ENCODE results near the gene PRKAR2A.
"Not testable (repeated sequence)": the region's sequence is repeated elsewhere in the genome, so short reads cannot be mapped to it uniquely, and the experiment has no call there.

PRKAR2A gene

GRCh38 chr3:48735075-48735767 is 112.5 kb downstream of the PRKAR2A start:
- ATAC-seq, result not testable (repeated sequence)

GRCh38 chr3:48734541-48734940 is 113.1 kb downstream of the PRKAR2A start:
- ATAC-seq, result not testable (repeated sequence)

GRCh38 chr3:48733752-48734518 is 113.7 kb downstream of the PRKAR2A start:
- not testable (repeated sequence) for ATAC-seq

- ATAC-seq, result no peak
- TF ChIP-seq ZNF70 (CRISPR knock-in tag; IDR thresholded peaks at IDR 0.05), result no peak
- no peak for TF ChIP-seq GLIS3 (CRISPR knock-in tag; IDR thresholded peaks at IDR 0.05)
- TF ChIP-seq SNAI2 (CRISPR knock-in tag; IDR thresholded peaks at IDR 0.05), result no peak
- no peak for TF ChIP-seq ARNTL (CRISPR knock-in tag; IDR thresholded peaks at IDR 0.05; ENCODE audit: borderline replicate concordance, low read depth)
- no peak for TF ChIP-seq TOX (CRISPR knock-in tag; IDR thresholded peaks at IDR 0.05; ENCODE audit: borderline replicate concordance)
- TF ChIP-seq CSDC2 (CRISPR knock-in tag; IDR thresholded peaks at IDR 0.05), result no peak
- TF ChIP-seq PATZ1 (CRISPR knock-in tag; IDR thresholded peaks at IDR 0.05; ENCODE audit: borderline replicate concordance), result no peak
- no peak for TF ChIP-seq ISL1 (CRISPR knock-in tag; IDR thresholded peaks at IDR 0.05)
- TF ChIP-seq ESRRG (CRISPR knock-in tag; IDR thresholded peaks at IDR 0.05), result no peak
- no peak for TF ChIP-seq BACH2 (CRISPR knock-in tag; IDR thresholded peaks at IDR 0.05; ENCODE audit: borderline replicate concordance)
- no peak for TF ChIP-seq CSRNP3 (CRISPR knock-in tag; IDR thresholded peaks at IDR 0.05)
These were observed 120.2 kb downstream of the PRKAR2A start for GRCh38 chr3:48727511-48727910.

GRCh38 chr3:48725185-48725855 is 122.4 kb downstream of the PRKAR2A start:
- ATAC-seq, result not testable (repeated sequence)

GRCh38 chr3:48723725-48724124 is 123.9 kb downstream of the PRKAR2A start:
- ATAC-seq, result no peak
- TF ChIP-seq SNAI2 (CRISPR knock-in tag; IDR thresholded peaks at IDR 0.05) (no peak), ZFP3 (CRISPR knock-in tag; IDR thresholded peaks at IDR 0.05) (no peak), PPARA (CRISPR knock-in tag; IDR thresholded peaks at IDR 0.05; ENCODE audit: borderline replicate concordance) (no peak), ZNF8 (CRISPR knock-in tag; IDR thresholded peaks at IDR 0.05) (no peak), TSHZ2 (CRISPR knock-in tag; IDR thresholded peaks at IDR 0.05) (no peak), GLIS3 (CRISPR knock-in tag; IDR thresholded peaks at IDR 0.05) (no peak), CSDC2 (CRISPR knock-in tag; IDR thresholded peaks at IDR 0.05) (no peak), TCF4 (CRISPR knock-in tag; IDR thresholded peaks at IDR 0.05; ENCODE audit: borderline replicate concordance) (no peak), ZC3H10 (CRISPR knock-in tag; IDR thresholded peaks at IDR 0.05) (no peak), ZFP30 (CRISPR knock-in tag; IDR thresholded peaks at IDR 0.05) (no peak), OSR1 (CRISPR knock-in tag; IDR thresholded peaks at IDR 0.05) (no peak), POU6F1 (CRISPR knock-in tag; IDR thresholded peaks at IDR 0.05; ENCODE audit: borderline replicate concordance, low read depth) (no peak), TOX (CRISPR knock-in tag; IDR thresholded peaks at IDR 0.05; ENCODE audit: borderline replicate concordance) (no peak), ZNF565 (CRISPR knock-in tag; conservative IDR thresholded peaks at IDR 0.05; ENCODE audit: low read depth) (no peak), ARNTL (CRISPR knock-in tag; IDR thresholded peaks at IDR 0.05; ENCODE audit: borderline replicate concordance, low read depth) (no peak), PATZ1 (CRISPR knock-in tag; IDR thresholded peaks at IDR 0.05; ENCODE audit: borderline replicate concordance) (no peak)

All from SK-N-SH treated with all-trans-retinoic acid at 6 μM for 48 hours (cell line).